LNCaP clone FGC (cell line): ENCODE results near the gene ADGRL2.

Experiments used
- DNase-seq: peaks from one replicate; pipeline ENCODE4 v3.0.0-alpha.2; 2011; ENCODE audit warnings: low read depth
- H3K4me3 ChIP-seq: 2 replicates; pipeline ENCODE4 v1.5.1; 2011; ENCODE audit warnings: mild to moderate bottlenecking, low read depth, low read length, control low read depth
- CTCF ChIP-seq: IDR thresholded peaks from 2 replicates; pipeline ENCODE4 v1.5.1; 2012; ENCODE audit warnings: mild to moderate bottlenecking; ENCODE audit not compliant: control insufficient read depth, insufficient read depth; ENCODE audit errors: extremely low read depth

Gene ADGRL2

GRCh38 chr1:81760477-81761097 is 40.1 kb upstream of the ADGRL2 start:
- H3K4me3 ChIP-seq: no peak overlapping the region
- DNase-seq: no peak
- TF ChIP-seq CTCF: peak; percentile 35; the same call in 1 of the 2 replicates

DNA sequence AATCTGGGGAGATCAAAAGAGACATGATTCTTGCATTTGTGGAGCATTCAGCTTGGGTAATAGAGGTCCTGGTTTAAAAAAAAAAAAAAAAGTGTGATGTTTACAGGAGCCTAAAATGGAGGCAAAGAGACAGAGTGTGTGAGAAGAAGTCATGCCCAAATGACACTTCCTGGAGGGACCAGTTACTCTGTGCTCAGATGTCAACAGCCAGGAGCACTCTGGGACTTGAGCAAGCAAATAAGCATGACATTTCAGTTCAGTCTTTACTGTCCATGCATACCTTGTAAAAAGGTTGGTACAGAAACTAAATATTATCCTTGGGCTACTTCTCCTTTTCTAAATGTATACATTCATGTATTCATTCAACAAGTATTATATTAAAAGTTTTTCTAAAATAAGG is 25.2 kb upstream of the ADGRL2 start:
- H3K4me3 ChIP-seq: no peak overlapping the region
- no peak for TF ChIP-seq CTCF
- peak; percentile 72 for DNase-seq

DNA sequence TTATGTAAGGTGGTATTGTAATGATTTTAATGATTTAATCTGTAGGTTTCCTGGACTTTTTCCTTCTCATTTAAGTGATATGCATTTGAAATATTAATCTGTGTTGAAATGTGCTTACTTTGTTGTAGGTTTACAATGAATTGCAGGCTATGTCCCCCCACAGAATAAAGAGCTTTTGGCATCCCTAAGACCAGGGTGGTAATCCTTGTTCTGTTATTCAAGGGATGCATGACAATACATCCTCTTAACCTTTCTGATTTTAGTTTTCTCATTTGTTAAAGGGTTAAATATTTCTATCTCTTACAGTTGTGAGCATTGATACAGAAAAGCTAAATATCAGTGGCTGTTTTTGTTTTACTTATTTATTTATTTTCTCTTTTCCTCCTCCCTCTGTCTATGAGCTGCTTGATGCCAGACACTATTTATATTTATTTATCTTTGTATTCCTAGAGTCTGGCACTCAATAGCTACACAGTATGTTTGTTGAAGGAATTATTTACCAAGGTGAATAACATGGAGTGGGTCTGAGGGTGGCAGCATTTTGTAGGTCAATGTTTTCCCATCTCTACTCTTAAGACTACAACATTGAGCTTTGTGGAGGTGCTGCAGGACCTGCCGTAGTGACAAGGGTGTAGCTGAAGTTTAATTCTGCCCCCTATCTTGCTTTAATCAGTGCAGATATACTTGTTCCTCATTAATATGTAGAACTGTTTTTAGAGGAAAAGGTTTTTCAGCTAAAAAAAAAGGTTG is 19.9 kb upstream of the ADGRL2 start:
- H3K4me3 ChIP-seq: no peak overlapping the region
- DNase-seq: peak; percentile 36
- TF ChIP-seq CTCF: peak; percentile 12; the same call in 1 of the 2 replicates

- no peak for TF ChIP-seq CTCF
- DNase-seq: no peak
- H3K4me3 ChIP-seq: no peak overlapping the region
These were observed 19.0 kb upstream of the ADGRL2 start for GRCh38 chr1:81781749-81782148.

DNA sequence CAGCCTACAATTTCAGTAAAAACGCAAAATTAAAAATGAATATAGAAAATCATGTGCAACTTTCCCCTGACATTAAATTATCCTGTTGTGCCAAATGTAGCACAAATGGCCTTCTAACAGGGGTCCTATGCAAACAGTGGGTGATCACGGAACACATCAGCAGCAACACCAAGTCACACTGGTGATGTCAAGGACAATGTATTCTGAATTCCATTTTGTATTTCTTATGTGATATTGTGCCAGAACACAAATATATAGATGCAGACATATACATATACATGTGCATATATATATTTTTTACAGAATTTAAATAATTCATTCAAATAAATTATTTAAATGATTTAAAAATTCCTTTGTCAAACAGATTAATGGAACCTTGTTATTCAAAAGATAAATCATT is 8.6 kb upstream of the ADGRL2 start:
- no peak for DNase-seq
- TF ChIP-seq CTCF: no peak
- no peak overlapping the region for H3K4me3 ChIP-seq

GRCh38 chr1:81797701-81798100 is 3.0 kb upstream of the ADGRL2 start:
- H3K4me3 ChIP-seq: no peak overlapping the region
- no peak for DNase-seq
- TF ChIP-seq CTCF: no peak
